SH-SY5Y (cell line): ENCODE results near the gene C12orf57.

Experiments
- GATA2 ChIP-seq: IDR thresholded peaks from 2 replicates; pipeline ENCODE4 v1.6.1; 2011; ENCODE audit warnings: mild to moderate bottlenecking, low read depth, low read length
- GATA3 ChIP-seq: IDR thresholded peaks from 2 replicates; pipeline ENCODE4 v1.6.1; 2011; ENCODE audit warnings: low read depth, mild to moderate bottlenecking, low read length, moderate library complexity

DNA sequence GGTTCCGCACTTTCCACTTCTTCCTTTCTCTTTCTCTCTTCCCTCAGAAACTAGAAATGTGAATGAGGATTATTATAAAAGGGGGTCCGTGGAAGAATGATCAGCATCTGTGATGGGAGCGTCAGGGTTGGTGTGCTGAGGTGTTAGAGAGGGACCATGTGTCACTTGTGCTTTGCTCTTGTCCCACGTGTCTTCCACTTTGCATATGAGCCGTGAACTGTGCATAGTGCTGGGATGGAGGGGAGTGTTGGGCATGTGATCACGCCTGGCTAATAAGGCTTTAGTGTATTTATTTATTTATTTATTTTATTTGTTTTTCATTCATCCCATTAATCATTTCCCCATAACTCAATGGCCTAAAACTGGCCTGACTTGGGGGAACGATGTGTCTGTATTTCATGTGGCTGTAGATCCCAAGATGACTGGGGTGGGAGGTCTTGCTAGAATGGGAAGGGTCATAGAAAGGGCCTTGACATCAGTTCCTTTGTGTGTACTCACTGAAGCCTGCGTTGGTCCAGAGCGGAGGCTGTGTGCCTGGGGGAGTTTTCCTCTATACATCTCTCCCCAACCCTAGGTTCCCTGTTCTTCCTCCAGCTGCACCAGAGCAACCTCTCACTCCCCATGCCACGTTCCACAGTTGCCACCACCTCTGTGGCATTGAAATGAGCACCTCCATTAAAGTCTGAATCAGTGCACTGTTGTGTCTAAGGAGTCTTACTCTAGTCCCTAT lies 20.7 kb upstream of the C12orf57 start:
- TF ChIP-seq GATA3 = no peak
- TF ChIP-seq GATA2 = no peak
